ENCODE measurements around the gene SEC22A.

- TF ChIP-seq EP300 (IDR thresholded peaks at IDR 0.05) (no peak), CTCF (IDR thresholded peaks at IDR 0.05) (no peak), POLR2A (IDR thresholded peaks at IDR 0.05) (no peak)
These were observed 23.3 kb downstream of the SEC22A start for GRCh38 chr3:123225016-123225415.
